ENCODE results near the gene PRAMEF4.
"Not testable (repeated sequence)": the region's sequence is repeated elsewhere in the genome, so short reads cannot be mapped to it uniquely, and the experiment has no call there.

Gene PRAMEF4

GRCh38 chr1:12886101-12886500, at the start of gene PRAMEF4:
Gene PRAMEF4 (minus strand): TSS chr1:12886201. CDS start chr1:12883394, 2,807 bp downstream.
- not testable (repeated sequence) for DNase-seq

- not testable (repeated sequence) for DNase-seq
Measured at GRCh38 chr1:12924368-12924767, 38.4 kb upstream of the PRAMEF4 start.

GRCh38 chr1:12921749-12922148, 35.7 kb upstream of the PRAMEF4 start:
- not testable (repeated sequence) for DNase-seq

GRCh38 chr1:12916310-12916709, 30.3 kb upstream of the PRAMEF4 start, which contains the start of gene PRAMEF7:
Gene PRAMEF7 (plus strand): TSS chr1:12916610. CDS start chr1:12917693, 1,083 bp downstream.
- not testable (repeated sequence) for DNase-seq

GRCh38 chr1:12903793-12904572, 18.0 kb upstream of the PRAMEF4 start:
- not testable (repeated sequence) for DNase-seq

GRCh38 chr1:12899186-12899585, 13.2 kb upstream of the PRAMEF4 start:
- DNase-seq, result not testable (repeated sequence)

GRCh38 chr1:12898170-12898569, 12.2 kb upstream of the PRAMEF4 start, which contains the start of gene PRAMEF10:
Gene PRAMEF10 (minus strand): TSS chr1:12898270. CDS start chr1:12895847, 2,423 bp downstream.
- DNase-seq, result not testable (repeated sequence)

GRCh38 chr1:12878453-12878852, 7.5 kb downstream of the PRAMEF4 start:
- DNase-seq, result not testable (repeated sequence)

- DNase-seq, result not testable (repeated sequence)
Measured at GRCh38 chr1:12863131-12863880, 22.7 kb downstream of the PRAMEF4 start.

GRCh38 chr1:12856786-12857185, 29.2 kb downstream of the PRAMEF4 start, which contains the start of gene PRAMEF2:
Gene PRAMEF2 (plus strand): TSS chr1:12857086. CDS start chr1:12859010, 1,924 bp downstream.
- not testable (repeated sequence) for DNase-seq

- DNase-seq, result no peak
Measured at GRCh38 chr1:12851779-12852178, 34.2 kb downstream of the PRAMEF4 start.

GRCh38 chr1:12848620-12849019, 37.4 kb downstream of the PRAMEF4 start, which contains the start of gene HNRNPCL1:
Gene HNRNPCL1 (minus strand): TSS chr1:12848720. CDS start chr1:12848289, 431 bp downstream.
- DNase-seq, result not testable (repeated sequence)

GRCh38 chr1:12833251-12833650, 52.8 kb downstream of the PRAMEF4 start:
- not testable (repeated sequence) for DNase-seq

GRCh38 chr1:12831310-12831709, 54.7 kb downstream of the PRAMEF4 start, which contains the start of gene PRAMEF11:
Gene PRAMEF11 (minus strand): TSS chr1:12831410. CDS start chr1:12828789, 2,621 bp downstream.
- DNase-seq, result not testable (repeated sequence)

Data from NCI-H524 treated with DMSO at 0.1 percent for 48 hours (cell line).